GM12878 (cell line): Measurements from ENCODE around the gene ADCY5. TPM values are rescaled to one million over a fixed set of nuclear protein-coding genes. Genes with fewer than 3 reads are reported as not detected.

Experiments used
- ATAC-seq: fragments of 200-7000 bp; cut with Tn5 transposase; 3 replicates; pipeline ENCODE4 v1.9.1; 2020; ENCODE audit warnings: mild to moderate bottlenecking, moderate library complexity
- BruUV-seq: library from RNA; stranded (reverse); fragments of 400-500 nt; replicated peaks from 2 replicates; lab custom pipeline; 2021; lab: Mats Ljungman, UMichigan
- CTCF ChIA-PET: fragments of 300-600 bp; sonication (Branson Sonifier 250); formaldehyde crosslinking; extraction: SDS; loops from one replicate; lab custom pipeline; 2021; ENCODE audit warnings: inconsistent platforms; lab: Yijun Ruan, JAX
- POLR2A ChIA-PET: fragments of 350-600 bp; formaldehyde crosslinking; extraction: SDS; loops from one replicate; lab custom pipeline; 2021; ENCODE audit warnings: inconsistent platforms; lab: Charles Lee
- RAD21 ChIA-PET: fragments of 300-600 bp; sonication (Branson Sonifier 250); formaldehyde crosslinking; loops from one replicate; lab custom pipeline; 2023; ENCODE audit warnings: antibody characterized with exemption; ENCODE audit not compliant: unreplicated experiment; lab: Charles Lee
- SMC1A ChIA-PET: fragments of 300-600 bp; sonication (Branson Sonifier 250); formaldehyde crosslinking; loops from one replicate; lab custom pipeline; 2023; ENCODE audit not compliant: unreplicated experiment, uncharacterized antibody; lab: Charles Lee
- DNase-seq: peaks from one replicate; pipeline ENCODE4 v3.0.0-alpha.2; 2011; ENCODE audit warnings: low read depth, low spot score
- FAIRE-seq: peaks from 3 replicates; lab custom pipeline; 2011; peaks lifted over from hg19 to GRCh38; lab: Jason Lieb, UNC
- H2AFZ ChIP-seq: 2 replicates; pipeline ENCODE4 v1.6.0; 2011; ENCODE audit warnings: low read depth, low read length, control low read depth; ENCODE audit not compliant: control insufficient read depth
- H3K27ac ChIP-seq: 2 replicates; pipeline ENCODE4 v1.5.1; 2011; ENCODE audit warnings: control low read depth; ENCODE audit not compliant: control insufficient read depth, insufficient read depth
- H3K27me3 ChIP-seq, 2 experiments: replicated peaks in 1 of 2; 2 replicates each; pipeline versions ENCODE4 v1.6.0 to v1.6.1; 2011; ENCODE audit warnings: low read length in 1 of 2; ENCODE audit not compliant: control insufficient read depth in 2 of 2, insufficient read depth in 2 of 2
- H3K36me3 ChIP-seq, 2 experiments: 2 replicates each; pipeline ENCODE4 v1.5.1; 2011; ENCODE audit warnings: low read length in 1 of 2; ENCODE audit not compliant: control insufficient read depth in 2 of 2, insufficient read depth in 2 of 2
- H3K4me1 ChIP-seq: 2 replicates; pipeline ENCODE4 v1.6.1; 2011; ENCODE audit warnings: mild to moderate bottlenecking, low read length, moderate library complexity, mixed read lengths; ENCODE audit not compliant: control insufficient read depth, insufficient read depth
- H3K4me2 ChIP-seq: 2 replicates; pipeline ENCODE4 v1.6.0; 2011; ENCODE audit warnings: control low read depth; ENCODE audit not compliant: control insufficient read depth, insufficient read depth
- H3K4me3 ChIP-seq: fragments of 200-600 bp; sonication (generic); 2 replicates; pipeline ENCODE4 v1.5.1; 2016
- H3K79me2 ChIP-seq: 2 replicates; pipeline ENCODE4 v1.6.0; 2011; ENCODE audit warnings: low read length; ENCODE audit not compliant: control insufficient read depth, insufficient read depth
- H3K9ac ChIP-seq: 2 replicates; pipeline ENCODE4 v1.8.0; 2011; ENCODE audit warnings: low read length, control low read depth, mixed read lengths; ENCODE audit not compliant: control insufficient read depth, insufficient read depth
- H3K9me3 ChIP-seq: replicated peaks from 3 replicates; pipeline ENCODE4 v1.5.1; 2011; ENCODE audit warnings: mild to moderate bottlenecking, low read length; ENCODE audit not compliant: control insufficient read depth, insufficient read depth
- H4K20me1 ChIP-seq: 2 replicates; pipeline ENCODE4 v1.6.0; 2011; ENCODE audit not compliant: control insufficient read depth, insufficient read depth
- BRCA1 ChIP-seq: IDR thresholded peaks from 2 replicates; pipeline ENCODE4 v1.6.1; 2011; ENCODE audit warnings: low read depth, low read length, improper control_type of control experiment
- CHD4 ChIP-seq: fragments of 200-600 bp; sonication (generic); IDR thresholded peaks from 2 replicates; pipeline ENCODE4 v1.6.1; 2016; ENCODE audit warnings: mild to moderate bottlenecking
- EGR1 ChIP-seq, 2 experiments: IDR thresholded peaks; 1 replicate in 1 of 2; 2 replicates in 1 of 2; pipeline ENCODE4 v1.6.1; 2011 to 2012; ENCODE audit warnings: low read depth in 2 of 2, low read length in 2 of 2, borderline replicate concordance in 1 of 2, mild to moderate bottlenecking in 1 of 2, moderate library complexity in 1 of 2
- EP300 ChIP-seq, 2 experiments: fragments of 150-350 bp in 1 of 2; IDR thresholded peaks; 2 replicates each; pipeline ENCODE4 v1.6.1; 2011 to 2012; ENCODE audit warnings: low read depth in 2 of 2, low read length in 2 of 2, borderline replicate concordance in 1 of 2, improper control_type of control experiment in 1 of 2, inconsistent platforms in 1 of 2; ENCODE audit not compliant: control insufficient read depth in 1 of 2
- FOS ChIP-seq: IDR thresholded peaks from 3 replicates; pipeline ENCODE4 v1.6.1; 2011; ENCODE audit warnings: borderline replicate concordance; ENCODE audit not compliant: insufficient read length; ENCODE audit errors: extremely low read depth
- FOXK2 ChIP-seq: fragments of 450-650 bp; IDR thresholded peaks from 2 replicates; pipeline ENCODE4 v1.6.1; 2017; ENCODE audit warnings: mild to moderate bottlenecking, moderate library complexity
- JUND ChIP-seq: IDR thresholded peaks from 2 replicates; pipeline ENCODE4 v1.6.1; 2012; ENCODE audit warnings: low read depth, mild to moderate bottlenecking, low read length, improper control_type of control experiment, moderate library complexity
- MYC ChIP-seq: IDR thresholded peaks from 2 replicates; pipeline ENCODE4 v1.6.1; 2011; ENCODE audit warnings: mild to moderate bottlenecking, low read length, moderate library complexity, inconsistent platforms; ENCODE audit not compliant: insufficient read depth, insufficient replicate concordance, insufficient read length, severe bottlenecking
- NFYA ChIP-seq: IDR thresholded peaks from 2 replicates; pipeline ENCODE4 v1.6.1; 2011; ENCODE audit warnings: low read depth, mild to moderate bottlenecking, low read length, improper control_type of control experiment, borderline replicate concordance
- RAD51 ChIP-seq: fragments of 450-650 bp; IDR thresholded peaks from 2 replicates; pipeline ENCODE4 v1.6.1; 2016; ENCODE audit warnings: moderate library complexity, mild to moderate bottlenecking, inconsistent platforms
- SMARCA5 ChIP-seq: fragments of 450-650 bp; IDR thresholded peaks from 2 replicates; pipeline ENCODE4 v1.6.1; 2017; ENCODE audit warnings: mild to moderate bottlenecking
- TCF7 ChIP-seq: IDR thresholded peaks from 2 replicates; pipeline ENCODE4 v1.6.1; 2014; ENCODE audit warnings: antibody characterized with exemption, borderline replicate concordance
- WGBS: methylation state at CpG from one replicate; pipeline ENCODE4 v1.1.6; 2016; ENCODE audit warnings: low lambda C conversion rate; ENCODE audit not compliant: insufficient replicate concordance, insufficient coverage; ENCODE audit errors: missing lambda C conversion rate; 5-methylcytosine and 5-hydroxymethylcytosine counted together
- in situ Hi-C: fragments of 300-500 bp; cut with MboI; formaldehyde crosslinking; loops from 9 replicates; pipeline ENCODE4 v1.14.3; 2018; ENCODE audit warnings: mixed read lengths
- intact Hi-C: fragments of 100-400 bp; cut with micrococcal nuclease; formaldehyde crosslinking; loops from one replicate; pipeline ENCODE4 v1.14.2; 2022; ENCODE audit not compliant: unreplicated experiment
- polyA plus RNA-seq, 11 experiments: library from polyadenylated mRNA; depleted of rRNA in 4 of 11; unstranded in 6 of 11; stranded (reverse) in 5 of 11; fragments of >200 nt; fragmentation: Nextera tagmentation in 4 of 11; fragmentation: Illumina TruSeq in 1 of 11; extraction: Ambion mirVana in 4 of 11; extraction: Trizol in 1 of 11; gene quantifications; 1 replicate in 1 of 11; 2 replicates in 10 of 11; pipeline versions ENCODE4 v1.2.1 to v1.2.3, GENCODE V29; 2011 to 2016; ENCODE audit warnings: inconsistent platforms in 2 of 11, missing spikeins in 2 of 11, low read depth in 1 of 11
- total RNA-seq, 4 experiments: library from RNA; depleted of rRNA in 3 of 4; stranded (reverse); fragments of >200 nt in 3 of 4; fragmentation: Illumina TruSeq in 1 of 4; extraction: Trizol in 1 of 4; gene quantifications; 2 replicates each; pipeline versions ENCODE4 v1.2.1 to v1.2.3, GENCODE V29; 2013 to 2021
- TF ChIP-seq, protein P1 (sequence below): fragments of 450-650 bp; IDR thresholded peaks from 2 replicates; pipeline ENCODE4 v1.6.1; 2017; ENCODE audit warnings: mild to moderate bottlenecking
- TF ChIP-seq, protein P2 (sequence below): IDR thresholded peaks from 2 replicates; pipeline ENCODE4 v1.6.1; 2011; ENCODE audit warnings: low read depth, low read length, improper control_type of control experiment, borderline replicate concordance
- TF ChIP-seq, protein P3 (sequence below): fragments of 450-650 bp; IDR thresholded peaks from 2 replicates; pipeline ENCODE4 v1.6.1; 2017; ENCODE audit warnings: antibody characterized with exemption, mild to moderate bottlenecking, moderate library complexity
- TF ChIP-seq, protein P4 (sequence below): fragments of 450-650 bp; IDR thresholded peaks from 2 replicates; pipeline ENCODE4 v1.6.1; 2018; ENCODE audit warnings: borderline replicate concordance, mild to moderate bottlenecking; ENCODE audit not compliant: partially characterized antibody

Gene ADCY5
- total and polyA plus RNA-seq, 10 of the 15 experiments (the other 5 are each of a cell fraction or from before 2014, with no cell fraction given), result under 0.01 to 0.24 (median 0.02) TPM; not detected in 4

DNA sequence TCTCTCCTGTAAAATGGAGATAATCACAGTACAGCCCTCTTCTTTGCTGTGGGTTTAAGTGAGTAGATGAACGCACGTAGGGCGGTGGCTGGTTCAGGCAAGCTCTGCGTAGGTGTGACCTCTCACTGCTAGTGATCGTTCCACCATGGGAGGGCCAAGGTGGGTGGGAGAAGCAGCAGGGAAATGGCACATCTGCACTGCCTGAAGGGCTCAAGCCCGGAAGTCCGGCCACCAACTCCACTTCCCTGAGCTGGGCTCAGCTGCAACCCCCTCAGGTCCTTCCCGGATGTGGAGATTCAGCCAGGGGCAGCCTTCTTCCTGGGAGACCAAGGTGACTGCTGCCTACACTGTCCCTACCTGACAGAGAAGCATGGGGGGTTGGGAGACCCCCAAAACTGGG, 102.9 kb downstream of the ADCY5 start:
- no peaks in the 10 kb centered on the region; a peak in 1 of 4 replicates for H3K27me3 ChIP-seq
- ATAC-seq (no peak), FAIRE-seq (no peak), DNase-seq (no peak)
- H4K20me1 ChIP-seq, result no peaks in the 10 kb centered on the region
- in situ Hi-C loops (no loop called here), intact Hi-C loops (no loop called here)
- no peaks in the 10 kb centered on the region for H3K79me2 ChIP-seq
- H3K4me1 ChIP-seq, result no peaks in the 10 kb centered on the region
- H2AFZ ChIP-seq, result no peak overlapping the region
- H3K36me3 ChIP-seq, result no peaks in the 10 kb centered on the region
- no peaks in the 10 kb centered on the region for H3K9me3 ChIP-seq
- H3K9ac ChIP-seq, result no peak overlapping the region
- no TSS peak for BruUV-seq
- H3K4me3 ChIP-seq, result no peak overlapping the region
- RAD21 ChIA-PET, result no interaction called here
- POLR2A ChIA-PET, result no interaction called here
- no peak overlapping the region for H3K27ac ChIP-seq
- SMC1A ChIA-PET, result no interaction called here
- no peak overlapping the region for H3K4me2 ChIP-seq
- 58% methylated on average over 7 of the region's 8 CpGs for WGBS
- CTCF ChIA-PET, result no interaction called here
- no peak for TF ChIP-seq FOS
- TF ChIP-seq SMARCA5, result no peak
- no peak for TF ChIP-seq MYC
- no peak for TF ChIP-seq TCF7
- no peak for TF ChIP-seq EGR1 (IDR thresholded peaks at IDR 0.05; ENCODE audit: borderline replicate concordance in 1 of 2, low read depth in 2 of 2, low read length in 2 of 2)
- TF ChIP-seq, protein P1, sequence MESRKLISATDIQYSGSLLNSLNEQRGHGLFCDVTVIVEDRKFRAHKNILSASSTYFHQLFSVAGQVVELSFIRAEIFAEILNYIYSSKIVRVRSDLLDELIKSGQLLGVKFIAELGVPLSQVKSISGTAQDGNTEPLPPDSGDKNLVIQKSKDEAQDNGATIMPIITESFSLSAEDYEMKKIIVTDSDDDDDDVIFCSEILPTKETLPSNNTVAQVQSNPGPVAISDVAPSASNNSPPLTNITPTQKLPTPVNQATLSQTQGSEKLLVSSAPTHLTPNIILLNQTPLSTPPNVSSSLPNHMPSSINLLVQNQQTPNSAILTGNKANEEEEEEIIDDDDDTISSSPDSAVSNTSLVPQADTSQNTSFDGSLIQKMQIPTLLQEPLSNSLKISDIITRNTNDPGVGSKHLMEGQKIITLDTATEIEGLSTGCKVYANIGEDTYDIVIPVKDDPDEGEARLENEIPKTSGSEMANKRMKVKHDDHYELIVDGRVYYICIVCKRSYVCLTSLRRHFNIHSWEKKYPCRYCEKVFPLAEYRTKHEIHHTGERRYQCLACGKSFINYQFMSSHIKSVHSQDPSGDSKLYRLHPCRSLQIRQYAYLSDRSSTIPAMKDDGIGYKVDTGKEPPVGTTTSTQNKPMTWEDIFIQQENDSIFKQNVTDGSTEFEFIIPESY, result no peak
- TF ChIP-seq, protein P2, sequence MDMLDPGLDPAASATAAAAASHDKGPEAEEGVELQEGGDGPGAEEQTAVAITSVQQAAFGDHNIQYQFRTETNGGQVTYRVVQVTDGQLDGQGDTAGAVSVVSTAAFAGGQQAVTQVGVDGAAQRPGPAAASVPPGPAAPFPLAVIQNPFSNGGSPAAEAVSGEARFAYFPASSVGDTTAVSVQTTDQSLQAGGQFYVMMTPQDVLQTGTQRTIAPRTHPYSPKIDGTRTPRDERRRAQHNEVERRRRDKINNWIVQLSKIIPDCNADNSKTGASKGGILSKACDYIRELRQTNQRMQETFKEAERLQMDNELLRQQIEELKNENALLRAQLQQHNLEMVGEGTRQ, result no peak
- TF ChIP-seq FOXK2, result no peak
- TF ChIP-seq NFYA, result no peak
- TF ChIP-seq, protein P3, sequence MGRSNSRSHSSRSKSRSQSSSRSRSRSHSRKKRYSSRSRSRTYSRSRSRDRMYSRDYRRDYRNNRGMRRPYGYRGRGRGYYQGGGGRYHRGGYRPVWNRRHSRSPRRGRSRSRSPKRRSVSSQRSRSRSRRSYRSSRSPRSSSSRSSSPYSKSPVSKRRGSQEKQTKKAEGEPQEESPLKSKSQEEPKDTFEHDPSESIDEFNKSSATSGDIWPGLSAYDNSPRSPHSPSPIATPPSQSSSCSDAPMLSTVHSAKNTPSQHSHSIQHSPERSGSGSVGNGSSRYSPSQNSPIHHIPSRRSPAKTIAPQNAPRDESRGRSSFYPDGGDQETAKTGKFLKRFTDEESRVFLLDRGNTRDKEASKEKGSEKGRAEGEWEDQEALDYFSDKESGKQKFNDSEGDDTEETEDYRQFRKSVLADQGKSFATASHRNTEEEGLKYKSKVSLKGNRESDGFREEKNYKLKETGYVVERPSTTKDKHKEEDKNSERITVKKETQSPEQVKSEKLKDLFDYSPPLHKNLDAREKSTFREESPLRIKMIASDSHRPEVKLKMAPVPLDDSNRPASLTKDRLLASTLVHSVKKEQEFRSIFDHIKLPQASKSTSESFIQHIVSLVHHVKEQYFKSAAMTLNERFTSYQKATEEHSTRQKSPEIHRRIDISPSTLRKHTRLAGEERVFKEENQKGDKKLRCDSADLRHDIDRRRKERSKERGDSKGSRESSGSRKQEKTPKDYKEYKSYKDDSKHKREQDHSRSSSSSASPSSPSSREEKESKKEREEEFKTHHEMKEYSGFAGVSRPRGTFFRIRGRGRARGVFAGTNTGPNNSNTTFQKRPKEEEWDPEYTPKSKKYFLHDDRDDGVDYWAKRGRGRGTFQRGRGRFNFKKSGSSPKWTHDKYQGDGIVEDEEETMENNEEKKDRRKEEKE, result no peak
- no peak for TF ChIP-seq JUND
- TF ChIP-seq, protein P4, sequence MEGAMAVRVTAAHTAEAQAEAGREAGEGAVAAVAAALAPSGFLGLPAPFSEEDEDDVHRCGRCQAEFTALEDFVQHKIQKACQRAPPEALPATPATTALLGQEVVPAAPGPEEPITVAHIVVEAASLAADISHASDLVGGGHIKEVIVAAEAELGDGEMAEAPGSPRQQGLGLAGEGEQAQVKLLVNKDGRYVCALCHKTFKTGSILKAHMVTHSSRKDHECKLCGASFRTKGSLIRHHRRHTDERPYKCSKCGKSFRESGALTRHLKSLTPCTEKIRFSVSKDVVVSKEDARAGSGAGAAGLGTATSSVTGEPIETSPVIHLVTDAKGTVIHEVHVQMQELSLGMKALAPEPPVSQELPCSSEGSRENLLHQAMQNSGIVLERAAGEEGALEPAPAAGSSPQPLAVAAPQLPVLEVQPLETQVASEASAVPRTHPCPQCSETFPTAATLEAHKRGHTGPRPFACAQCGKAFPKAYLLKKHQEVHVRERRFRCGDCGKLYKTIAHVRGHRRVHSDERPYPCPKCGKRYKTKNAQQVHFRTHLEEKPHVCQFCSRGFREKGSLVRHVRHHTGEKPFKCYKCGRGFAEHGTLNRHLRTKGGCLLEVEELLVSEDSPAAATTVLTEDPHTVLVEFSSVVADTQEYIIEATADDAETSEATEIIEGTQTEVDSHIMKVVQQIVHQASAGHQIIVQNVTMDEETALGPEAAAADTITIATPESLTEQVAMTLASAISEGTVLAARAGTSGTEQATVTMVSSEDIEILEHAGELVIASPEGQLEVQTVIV, result no peak
- no peak for TF ChIP-seq RAD51
- no peak for TF ChIP-seq CHD4
- no peak for TF ChIP-seq BRCA1
- TF ChIP-seq EP300 (IDR thresholded peaks at IDR 0.05; ENCODE audit: borderline replicate concordance in 1 of 2, control insufficient read depth in 1 of 2, low read depth in 2 of 2, low read length in 2 of 2), result no peak
